GM18868 (cell line): Measurements from ENCODE around the gene SYNPO2.
"Not testable (repeated sequence)": the region's sequence is repeated elsewhere in the genome, so short reads cannot be mapped to it uniquely, and the experiment has no call there.

Experiments
- ATAC-seq: cut with Tn5 transposase; IDR thresholded peaks from one replicate; pipeline ENCODE4 v1.9.1; 2021; ENCODE audit warnings: mild to moderate bottlenecking, moderate library complexity; ENCODE audit not compliant: unreplicated experiment

SYNPO2 gene

DNA sequence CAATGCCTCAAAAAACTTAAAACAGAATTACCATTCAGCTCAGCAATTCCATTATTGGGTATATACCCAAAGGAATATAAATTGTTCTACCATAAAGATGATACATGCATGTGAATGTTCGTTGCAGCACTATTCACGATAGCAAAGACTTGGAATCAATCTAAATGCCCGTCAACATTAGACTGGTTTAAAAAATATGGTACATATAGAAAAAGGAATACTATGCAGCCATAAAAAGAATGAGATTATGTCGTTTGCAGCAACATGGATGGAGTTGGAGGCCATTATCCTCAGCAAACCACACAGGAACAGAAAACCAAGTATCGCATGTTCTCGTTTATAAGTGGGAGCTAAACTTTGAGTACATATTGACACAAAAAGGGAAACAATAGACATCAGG lies 10.9 kb upstream of the SYNPO2 start:
- ATAC-seq, result no peak

DNA sequence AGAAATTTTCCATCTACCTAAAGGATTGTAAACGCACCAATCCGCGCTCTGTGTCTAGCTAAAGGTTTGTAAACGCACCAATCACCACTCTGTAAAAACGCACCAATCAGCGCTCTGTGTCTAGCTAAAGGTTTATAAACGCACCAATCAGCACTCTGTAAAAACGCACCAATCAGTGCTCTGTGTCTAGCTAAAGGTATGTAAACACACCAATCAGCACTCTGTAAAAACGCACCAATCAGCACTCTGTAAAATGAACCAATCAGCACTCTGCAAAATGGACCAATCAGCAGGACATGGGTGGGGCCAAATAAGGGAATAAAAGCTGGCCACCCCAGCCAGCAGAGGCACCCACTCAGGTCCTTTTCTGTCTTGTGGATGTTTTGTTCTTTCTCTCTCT lies 10.1 kb upstream of the SYNPO2 start:
- not testable (repeated sequence) for ATAC-seq

DNA sequence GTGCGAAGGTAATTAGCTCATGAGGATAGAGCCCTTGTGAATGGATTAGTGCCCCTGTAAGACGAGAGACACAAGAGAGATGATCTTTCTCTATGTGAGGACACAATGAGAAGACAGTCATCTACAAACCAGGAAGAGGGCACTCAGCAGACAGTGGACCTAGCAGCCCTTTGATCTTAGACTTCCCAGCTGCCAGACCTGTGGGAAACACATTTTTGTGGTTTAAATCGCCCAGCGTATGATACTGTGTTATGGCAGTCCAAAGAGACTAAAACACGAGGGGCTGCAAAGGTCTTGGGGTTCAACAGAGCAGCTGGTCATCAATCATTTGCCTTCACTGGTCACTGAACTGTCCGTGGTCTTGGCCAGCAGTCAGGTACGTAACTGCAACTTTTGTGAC lies 9.2 kb upstream of the SYNPO2 start:
- ATAC-seq, result no peak

DNA sequence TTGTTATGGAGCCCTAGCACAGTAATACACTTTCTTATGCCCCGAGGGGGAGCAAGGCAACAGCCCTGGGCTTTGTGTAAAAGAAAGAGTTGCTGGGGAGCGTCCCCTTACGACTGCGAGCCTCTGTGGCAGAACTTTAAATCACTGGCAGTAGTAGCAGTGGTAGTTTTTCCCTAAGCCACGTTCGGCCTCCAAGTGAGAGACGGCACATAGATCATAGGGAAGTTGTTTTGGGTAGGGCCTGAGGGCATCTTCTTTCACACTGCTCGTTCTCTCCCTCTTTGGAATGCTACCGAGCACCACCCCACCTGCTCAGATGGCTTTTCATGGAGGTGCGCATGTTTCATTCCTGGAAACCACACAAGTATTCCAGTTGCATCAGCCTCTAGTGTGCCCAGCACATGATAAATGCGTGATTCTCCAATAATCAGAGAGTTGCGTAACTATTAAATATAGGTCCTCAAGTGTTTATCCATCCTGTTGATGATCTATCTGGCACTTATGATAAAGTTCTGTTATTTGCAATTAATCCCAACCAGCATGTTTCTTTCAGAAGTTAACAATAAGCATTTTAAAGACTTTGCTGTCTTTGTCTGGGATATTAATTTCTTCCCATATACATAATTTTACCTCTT lies 7.0 kb upstream of the SYNPO2 start:
- no peak for ATAC-seq

DNA sequence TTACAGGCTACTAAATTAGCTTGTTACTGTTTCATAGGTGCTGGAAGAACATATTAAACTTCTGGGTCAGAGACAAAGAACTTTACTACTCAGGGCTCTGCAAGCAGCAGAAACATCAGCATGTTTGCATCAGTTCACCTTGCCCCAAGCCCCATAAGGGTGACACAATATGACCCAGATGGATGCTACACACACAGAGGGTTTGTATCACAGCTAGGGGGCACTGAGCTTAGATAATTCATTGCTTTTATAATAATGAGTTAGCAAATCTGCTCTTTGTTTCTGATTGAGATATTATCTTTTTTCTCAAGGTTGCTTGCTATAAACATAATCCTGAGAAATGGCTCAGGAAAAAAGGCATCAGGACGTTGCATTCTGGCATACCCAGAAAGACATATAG lies 4.8 kb upstream of the SYNPO2 start:
- ATAC-seq, result no peak

DNA sequence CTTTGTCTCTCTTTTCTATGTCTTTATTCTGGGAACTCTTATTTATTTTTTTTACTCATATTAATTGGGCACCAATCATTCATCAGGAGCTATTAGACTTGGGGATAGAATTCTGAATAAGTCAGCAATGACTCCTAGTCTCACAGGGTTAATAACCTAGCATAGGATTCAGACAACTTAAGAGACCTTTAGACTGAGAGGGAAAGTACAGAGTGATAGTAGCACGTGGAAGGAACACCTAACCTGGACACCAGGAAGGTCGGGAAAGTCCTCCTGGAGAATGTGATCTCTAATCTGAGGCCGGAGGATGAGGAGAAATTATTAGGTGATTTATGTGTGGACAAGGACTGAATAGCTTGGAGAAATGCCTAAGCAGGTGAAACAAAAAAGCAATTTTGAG lies 3.9 kb upstream of the SYNPO2 start:
- ATAC-seq, result no peak

DNA sequence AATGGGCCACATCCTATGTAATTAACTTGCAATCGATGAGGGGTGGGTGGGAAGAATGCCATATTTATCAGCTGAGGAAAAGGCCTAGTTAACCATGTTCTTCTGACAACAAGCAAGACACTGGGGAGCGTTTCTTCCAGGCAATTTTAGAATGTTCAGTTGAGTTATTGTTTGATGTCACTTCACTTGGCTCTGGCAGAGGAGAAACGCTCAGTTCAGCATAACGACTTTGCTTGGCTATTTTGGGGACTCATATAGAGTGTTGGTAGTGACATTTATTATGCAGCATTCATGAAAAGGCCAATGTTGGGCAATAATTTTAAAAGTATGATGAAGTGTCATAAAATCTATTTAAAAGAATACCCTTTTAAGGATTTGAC lies 648 bp downstream of the SYNPO2 start:
- no peak for ATAC-seq

DNA sequence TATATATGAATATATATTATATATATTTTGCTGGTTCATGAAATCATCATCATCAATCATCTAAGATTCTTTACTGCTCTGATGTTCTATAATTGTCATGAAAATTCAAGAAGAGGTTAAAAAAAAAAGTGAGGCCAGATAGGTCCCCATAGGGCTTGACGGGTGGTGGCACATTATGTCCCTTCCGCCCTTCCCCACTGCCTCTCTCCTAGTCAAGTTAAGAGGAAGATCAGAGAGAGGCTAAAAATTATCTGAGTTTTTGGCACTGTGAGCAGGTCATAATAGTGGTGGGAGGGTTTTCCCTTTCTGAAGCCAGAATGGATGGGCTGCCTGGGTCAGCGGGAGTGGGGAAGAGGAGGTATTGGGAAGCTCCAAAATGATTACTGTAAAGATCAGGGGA lies 5.4 kb downstream of the SYNPO2 start:
- no peak for ATAC-seq

DNA sequence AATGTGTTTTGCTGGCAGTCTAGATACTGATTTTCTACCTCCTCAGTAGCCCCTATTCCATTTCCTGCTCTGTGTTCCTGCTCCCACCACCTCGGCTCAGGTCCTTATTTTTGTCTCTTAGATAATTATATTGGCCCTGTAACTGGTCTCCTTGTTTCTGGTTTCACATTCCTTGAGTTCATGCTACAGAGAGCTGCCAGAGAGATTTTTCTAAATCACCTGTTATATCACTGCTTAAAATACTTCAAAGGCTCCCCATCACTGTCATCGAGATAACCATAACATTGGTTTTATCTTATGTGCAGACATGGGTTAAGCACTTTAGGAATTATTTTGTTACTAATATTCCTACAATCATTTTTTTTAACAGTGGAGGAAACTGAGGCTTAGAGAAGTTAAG lies 9.6 kb downstream of the SYNPO2 start:
- no peak for ATAC-seq

DNA sequence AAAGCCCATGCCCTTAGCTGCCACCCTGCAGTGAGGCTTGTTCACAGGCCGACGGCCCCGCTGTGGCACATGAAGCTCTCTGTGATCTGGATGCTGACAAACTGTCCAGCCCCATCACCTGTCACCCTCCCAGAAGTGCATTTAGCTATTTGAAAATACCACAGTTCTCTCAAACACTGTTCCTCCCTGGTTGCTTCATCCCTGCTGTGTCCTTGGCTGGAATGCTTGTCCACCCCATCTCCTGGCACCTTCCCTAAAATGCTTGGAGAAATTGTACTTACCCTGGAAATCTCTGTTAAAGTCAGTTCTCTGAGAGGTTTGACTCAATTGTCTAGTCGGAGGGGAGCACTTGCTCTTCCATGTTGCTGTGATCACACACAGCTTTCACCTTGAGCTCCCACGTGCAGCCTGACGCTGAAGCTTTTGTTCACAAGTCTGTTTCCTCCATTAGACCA lies 10.1 kb downstream of the SYNPO2 start:
- no peak for ATAC-seq

DNA sequence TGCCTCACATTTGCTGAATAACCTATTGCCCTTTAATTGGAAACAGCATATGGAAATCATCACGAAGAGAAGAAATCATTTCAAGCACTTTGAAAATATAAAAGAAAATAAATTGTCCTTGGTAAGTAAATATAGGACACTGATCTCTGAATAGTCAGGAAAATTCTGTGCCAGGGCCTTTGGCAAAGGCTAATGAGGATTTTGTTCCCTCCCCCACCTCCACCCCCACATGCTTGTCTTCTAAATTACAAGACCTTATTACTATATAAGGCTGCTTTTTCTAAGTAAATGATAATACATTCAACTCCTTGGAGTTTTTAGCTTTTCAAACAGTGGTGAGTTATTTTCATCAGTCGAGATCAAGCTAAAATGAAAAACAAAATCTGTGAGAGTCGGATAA lies 15.8 kb downstream of the SYNPO2 start:
- no peak for ATAC-seq

DNA sequence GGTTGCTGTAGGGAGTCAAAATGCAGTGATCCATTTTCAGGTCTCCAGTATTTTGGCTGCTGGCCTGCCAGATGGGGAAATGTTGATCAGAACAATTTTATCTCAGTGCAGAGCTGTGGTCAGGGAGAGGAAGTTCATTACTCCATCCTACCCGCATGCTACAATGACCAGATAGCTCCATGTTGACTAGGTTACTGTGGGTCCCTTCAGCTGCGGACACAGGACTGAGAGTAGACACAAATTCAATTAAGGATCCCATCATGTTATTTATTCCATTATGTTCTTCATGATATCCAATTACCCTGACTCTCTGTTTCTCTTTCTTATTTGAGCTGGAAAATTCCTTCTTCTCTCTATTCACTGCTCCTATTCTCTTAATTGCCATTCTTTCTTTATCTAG lies 16.3 kb downstream of the SYNPO2 start:
- ATAC-seq, result no peak

DNA sequence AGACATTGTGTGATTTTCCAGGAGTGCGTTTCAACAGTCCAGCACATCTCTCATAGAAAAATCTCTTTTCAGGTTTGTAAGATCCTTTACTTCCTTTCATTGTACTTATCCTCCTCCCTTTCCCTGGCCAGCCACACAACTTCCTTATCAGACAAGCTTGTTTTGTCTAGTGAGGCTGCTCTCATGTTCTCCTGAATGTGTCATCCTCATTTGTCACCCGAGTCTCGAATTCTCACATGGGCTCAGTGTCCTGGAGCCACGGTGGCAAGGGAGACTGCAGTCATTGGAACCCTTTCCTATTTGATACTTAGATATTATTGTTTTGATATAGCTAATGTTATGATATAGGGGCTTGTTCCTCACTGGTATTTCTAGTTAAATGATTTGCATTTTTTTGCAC lies 16.9 kb downstream of the SYNPO2 start:
- ATAC-seq, result no peak

DNA sequence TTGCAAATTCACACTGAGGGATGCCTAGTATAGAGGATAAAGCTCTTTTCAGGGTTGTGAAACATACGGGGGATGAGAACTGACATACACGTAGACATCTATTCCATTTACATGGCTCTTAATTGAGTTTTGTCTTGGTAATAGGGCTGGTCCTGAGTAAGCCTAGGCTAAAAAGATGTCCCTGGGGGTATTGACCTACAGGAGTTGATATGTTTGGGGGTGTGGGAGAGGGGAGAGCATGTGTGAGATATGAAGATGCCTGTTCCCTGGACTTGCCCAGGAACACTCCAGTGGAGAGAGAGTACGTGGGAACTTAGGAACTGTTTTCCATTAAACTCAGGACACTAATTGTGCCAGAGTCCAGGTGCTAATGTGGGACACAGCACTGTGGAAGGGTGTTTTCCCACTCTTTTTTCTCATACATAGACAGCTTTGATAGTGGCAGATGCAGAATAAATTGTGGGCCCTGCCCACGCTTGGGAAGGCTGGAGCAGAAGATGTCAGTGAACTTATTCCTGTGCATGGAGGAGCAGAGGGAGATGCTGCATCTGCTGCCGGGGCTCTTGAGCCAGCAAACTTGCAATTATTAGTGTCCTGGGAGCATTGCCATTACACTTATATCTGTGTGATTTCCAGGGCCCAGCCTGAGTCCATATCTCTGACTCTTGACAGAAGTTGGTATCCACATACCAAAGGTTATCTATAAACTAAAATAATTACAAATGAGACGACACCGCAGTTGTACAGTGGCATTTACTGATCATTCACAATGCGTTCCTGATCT lies 20.7 kb downstream of the SYNPO2 start:
- no peak for ATAC-seq

DNA sequence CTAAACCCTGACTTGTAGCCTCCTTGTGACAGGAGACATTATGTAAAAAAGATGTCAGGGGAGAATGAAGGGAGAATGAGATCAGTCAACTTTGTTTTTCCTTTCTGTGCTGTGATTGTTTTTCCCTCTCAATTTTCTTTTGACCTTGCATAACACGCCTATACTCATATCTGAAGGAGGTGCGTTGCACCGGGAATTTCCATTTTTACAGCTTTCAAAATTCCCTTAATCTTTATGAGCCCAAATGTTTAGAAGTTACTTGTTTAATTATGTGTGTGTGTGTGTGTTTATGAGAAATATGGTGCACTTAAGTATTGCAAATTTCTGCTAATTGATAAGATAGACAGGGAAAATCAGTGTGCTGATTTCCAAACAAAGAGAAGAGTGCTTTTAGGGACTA lies 21.6 kb downstream of the SYNPO2 start:
- no peak for ATAC-seq

DNA sequence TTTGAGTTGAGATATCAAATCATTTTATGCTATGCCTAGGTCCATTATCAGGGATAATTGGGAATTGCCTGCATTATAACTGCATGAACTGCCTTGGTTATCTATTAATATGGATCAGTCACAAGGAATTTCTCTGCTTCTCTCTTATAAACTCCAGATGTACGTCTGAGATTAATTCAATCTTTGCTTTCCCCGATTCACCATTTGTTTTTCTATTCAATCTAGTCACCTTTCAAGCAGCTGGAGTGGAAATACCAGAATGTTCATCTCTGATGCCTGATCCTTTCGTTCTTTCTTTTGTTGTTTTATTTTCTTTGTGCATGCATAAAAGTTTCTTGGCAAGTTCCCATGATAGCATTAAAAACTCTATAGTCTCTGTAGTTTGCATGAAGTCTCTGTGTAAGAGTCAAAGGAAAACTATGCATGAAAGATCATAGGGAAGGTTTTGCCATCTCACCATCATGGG lies 22.6 kb downstream of the SYNPO2 start:
- ATAC-seq, result no peak

DNA sequence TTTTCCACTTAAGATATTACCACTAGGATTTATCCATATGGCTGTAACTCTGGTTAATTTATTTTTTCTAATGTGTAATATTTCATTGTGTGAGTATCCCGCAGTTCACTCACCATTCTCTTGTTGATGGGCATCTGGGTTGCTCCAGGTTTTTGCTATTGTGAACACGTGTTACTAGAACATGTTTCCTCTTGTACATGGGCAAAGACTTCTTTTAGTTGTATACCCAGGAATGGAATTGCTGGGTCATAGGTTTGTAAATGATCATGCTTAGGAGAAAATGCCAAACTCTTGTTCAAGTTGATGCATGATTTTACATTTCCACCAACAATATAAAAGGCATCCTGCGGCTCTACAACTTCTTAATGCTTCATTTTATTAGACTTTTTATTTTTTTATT lies 26.8 kb downstream of the SYNPO2 start:
- no peak for ATAC-seq

DNA sequence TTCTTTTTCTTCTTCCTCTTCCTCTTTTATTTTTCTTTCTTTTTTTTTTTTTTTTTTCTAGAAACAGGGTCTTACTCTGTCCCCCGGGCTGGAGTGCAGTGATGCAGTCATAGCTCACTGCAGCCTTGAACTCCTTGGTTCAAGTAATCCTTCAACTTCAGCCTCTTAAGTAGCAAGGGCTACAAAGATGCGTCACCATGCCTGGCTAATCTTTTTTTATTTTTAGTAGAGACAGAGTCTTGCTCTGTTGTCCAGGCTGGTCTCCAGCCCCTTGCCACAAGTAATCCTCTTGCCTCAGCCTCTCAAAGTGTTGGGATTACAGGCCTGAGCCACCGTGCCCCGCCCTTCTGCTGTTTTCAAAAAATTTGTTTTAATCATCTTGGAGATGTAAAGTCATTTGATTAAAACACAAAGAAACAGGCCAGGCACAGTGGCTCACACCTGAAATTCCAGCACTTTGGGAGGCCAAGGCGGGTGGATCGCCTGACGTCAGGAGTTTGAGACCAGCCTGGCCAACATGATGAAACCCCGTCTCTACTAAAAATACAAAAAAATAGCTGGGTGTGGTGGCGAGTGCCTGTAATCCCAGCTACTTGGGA lies 28.1 kb downstream of the SYNPO2 start:
- ATAC-seq, result no peak

DNA sequence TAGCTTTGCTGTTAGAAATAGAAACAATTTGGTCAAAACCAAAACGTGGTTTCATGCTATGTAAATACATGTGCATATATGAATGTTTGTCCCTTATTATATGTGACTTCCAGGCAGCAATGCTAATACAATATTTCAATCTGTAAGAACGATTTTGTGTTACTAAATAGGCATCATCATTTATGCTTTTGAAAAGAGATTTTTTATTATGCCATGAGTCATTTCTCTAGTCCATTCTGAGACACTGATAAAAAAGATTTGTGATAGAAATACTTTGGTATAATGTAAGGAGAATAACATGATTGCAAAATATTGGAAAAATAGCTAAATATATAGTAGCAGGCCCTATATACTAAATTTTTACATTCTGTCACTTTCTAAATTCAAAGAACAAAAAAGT lies 28.9 kb downstream of the SYNPO2 start:
- no peak for ATAC-seq

DNA sequence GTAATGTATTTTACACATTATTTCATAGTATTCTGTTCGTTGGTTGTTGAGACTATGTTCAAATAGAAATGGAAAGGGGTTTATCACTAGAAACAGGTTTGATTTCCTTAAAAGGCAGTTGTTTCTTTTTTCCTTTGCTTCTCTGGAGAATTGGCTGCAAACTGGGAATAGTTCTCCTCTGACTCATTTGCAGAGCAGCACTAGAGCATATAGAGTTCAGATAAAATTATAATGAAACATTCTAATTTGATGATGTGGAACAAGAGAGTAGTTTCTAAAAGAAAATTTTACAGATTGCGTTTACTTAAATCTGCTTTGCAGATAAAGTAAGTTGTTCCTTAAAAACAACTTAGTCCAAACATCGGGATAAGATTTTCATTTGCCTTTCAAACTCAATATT lies 29.7 kb downstream of the SYNPO2 start:
- ATAC-seq, result no peak

DNA sequence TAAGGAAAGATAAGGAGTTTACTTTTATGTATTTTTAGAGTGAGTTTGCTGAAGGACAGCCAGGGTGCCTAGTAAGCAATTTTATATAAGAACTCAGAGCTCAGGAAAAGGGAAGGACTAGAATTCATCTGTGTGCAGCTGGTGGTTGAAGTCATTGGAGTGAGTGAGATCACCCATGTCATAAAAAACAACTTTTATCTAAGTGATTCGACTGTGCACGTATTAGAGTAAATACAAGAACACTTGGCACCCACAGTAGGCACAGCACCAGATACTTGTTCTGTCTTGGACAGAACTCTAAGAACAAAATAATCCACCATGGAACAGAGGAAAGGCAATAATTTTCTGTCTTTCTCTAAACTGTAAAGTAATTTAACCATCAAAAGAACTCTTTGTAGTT lies 31.6 kb downstream of the SYNPO2 start:
- ATAC-seq, result no peak

DNA sequence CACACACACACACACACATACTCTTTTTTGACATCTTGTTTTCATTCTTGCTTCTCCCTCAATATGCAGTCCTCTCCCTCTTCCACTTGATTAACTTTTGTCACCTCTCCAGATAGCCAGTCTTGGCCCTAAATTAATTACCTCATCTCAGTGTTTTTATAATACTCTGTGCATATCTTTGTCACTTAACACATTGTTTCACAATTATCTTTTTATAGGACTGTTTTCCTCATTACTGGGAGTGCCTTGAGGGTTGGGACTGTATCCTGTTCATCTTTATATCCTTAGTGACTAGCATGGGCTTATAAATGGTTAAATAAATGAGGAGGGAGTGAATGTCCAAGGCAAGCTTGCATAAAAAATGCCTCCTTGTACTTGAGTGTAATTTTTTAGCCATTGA lies 33.1 kb downstream of the SYNPO2 start:
- no peak for ATAC-seq
